Muscle layer of colon (tissue), 2 donors: Measurements from ENCODE around the gene CACNA1I.

Source experiments
- H3K27ac ChIP-seq: one replicate; pipeline ENCODE4 v1.7.0; 2013; ENCODE audit warnings: low read depth, mild to moderate bottlenecking, low read length, moderate library complexity
- H3K27me3 ChIP-seq, 2 donors: one replicate each; pipeline ENCODE4 v1.7.0; 2013; ENCODE audit warnings: low read length in 2 of 2, mild to moderate bottlenecking in 2 of 2; ENCODE audit not compliant: insufficient read depth in 2 of 2, control insufficient read depth in 1 of 2
- H3K36me3 ChIP-seq: one replicate; pipeline ENCODE4 v1.7.0; 2013; ENCODE audit warnings: mild to moderate bottlenecking, low read length; ENCODE audit not compliant: insufficient read depth
- H3K4me1 ChIP-seq: one replicate; pipeline ENCODE4 v1.7.0; 2013; ENCODE audit warnings: mild to moderate bottlenecking, low read length; ENCODE audit not compliant: insufficient read depth
- H3K4me3 ChIP-seq, 2 donors: one replicate each; pipeline ENCODE4 v1.7.0; 2013; ENCODE audit warnings: low read length in 2 of 2, low read depth in 1 of 2, mild to moderate bottlenecking in 1 of 2, moderate library complexity in 1 of 2
- H3K9ac ChIP-seq: one replicate; pipeline ENCODE4 v1.7.0; 2013; ENCODE audit warnings: low read length
- H3K9me3 ChIP-seq: one replicate; pipeline ENCODE4 v1.7.0; 2013; ENCODE audit warnings: mild to moderate bottlenecking, low read length
- donor health status: abdominal sarcoma.
- donor health status: Adenocarcinoma of cecum.

Gene CACNA1I

DNA sequence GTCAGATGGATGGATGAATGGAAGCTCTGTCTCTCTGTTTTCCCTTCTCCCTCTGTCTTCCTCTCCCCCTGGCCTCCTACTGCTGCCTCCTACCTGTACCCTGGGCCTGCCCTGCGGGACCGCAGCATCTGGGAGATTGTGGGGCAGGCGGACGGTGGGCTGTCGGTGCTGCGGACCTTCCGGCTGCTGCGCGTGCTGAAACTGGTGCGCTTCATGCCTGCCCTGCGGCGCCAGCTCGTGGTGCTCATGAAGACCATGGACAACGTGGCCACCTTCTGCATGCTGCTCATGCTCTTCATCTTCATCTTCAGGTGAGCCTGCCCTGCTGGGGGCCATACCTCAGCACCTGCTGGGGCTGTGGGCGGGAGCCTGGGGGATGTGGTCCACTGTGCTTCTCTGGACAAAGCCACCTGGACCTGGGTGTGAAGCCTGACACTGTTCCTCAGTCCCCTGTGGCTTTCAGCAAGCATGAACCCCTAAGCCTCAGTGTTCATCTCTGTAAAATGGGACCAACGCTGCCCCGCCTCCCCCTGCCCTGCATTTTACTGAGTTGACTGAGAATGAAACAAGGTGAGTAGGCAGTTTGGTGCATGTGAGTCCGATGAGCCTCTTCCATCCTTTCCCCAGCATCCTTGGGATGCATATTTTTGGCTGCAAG lies 88.4 kb downstream of the CACNA1I start:
- H3K36me3 ChIP-seq: no peaks in the 10 kb centered on the region
- no peaks in the 10 kb centered on the region for H3K9me3 ChIP-seq
- H3K27ac ChIP-seq: no peak overlapping the region
- H3K9ac ChIP-seq: no peak overlapping the region
- peaks cover 26 to 74% of the 10 kb centered on the region in 2 donors for H3K27me3 ChIP-seq
- no peak overlapping the region for H3K4me3 ChIP-seq
- no peaks in the 10 kb centered on the region for H3K4me1 ChIP-seq

DNA sequence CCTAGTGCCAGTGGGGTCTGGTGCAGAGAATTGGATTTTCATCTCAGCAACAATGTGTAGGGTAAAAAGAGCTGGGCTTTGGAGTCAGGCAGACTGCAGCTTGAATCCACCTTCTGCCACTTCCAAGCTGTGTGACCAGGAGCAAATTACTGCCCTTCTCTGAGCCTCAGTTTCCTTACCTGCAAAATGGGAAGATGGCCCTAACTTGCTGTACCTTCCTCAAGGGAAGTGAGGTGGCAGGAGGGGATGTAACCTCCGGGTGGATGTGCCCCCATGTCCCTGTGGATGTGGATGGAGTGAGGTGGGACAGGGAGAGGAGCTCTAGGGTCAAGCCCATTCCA lies 90.9 kb downstream of the CACNA1I start:
- Histone ChIP-seq H3K27me3 (peaks cover 28 to 74% of the 10 kb centered on the region in 2 donors), H3K9me3 (no peaks in the 10 kb centered on the region), H3K36me3 (no peaks in the 10 kb centered on the region), H3K27ac (no peak overlapping the region), H3K4me1 (no peaks in the 10 kb centered on the region), H3K4me3 (no peak overlapping the region), H3K9ac (no peak overlapping the region)

DNA sequence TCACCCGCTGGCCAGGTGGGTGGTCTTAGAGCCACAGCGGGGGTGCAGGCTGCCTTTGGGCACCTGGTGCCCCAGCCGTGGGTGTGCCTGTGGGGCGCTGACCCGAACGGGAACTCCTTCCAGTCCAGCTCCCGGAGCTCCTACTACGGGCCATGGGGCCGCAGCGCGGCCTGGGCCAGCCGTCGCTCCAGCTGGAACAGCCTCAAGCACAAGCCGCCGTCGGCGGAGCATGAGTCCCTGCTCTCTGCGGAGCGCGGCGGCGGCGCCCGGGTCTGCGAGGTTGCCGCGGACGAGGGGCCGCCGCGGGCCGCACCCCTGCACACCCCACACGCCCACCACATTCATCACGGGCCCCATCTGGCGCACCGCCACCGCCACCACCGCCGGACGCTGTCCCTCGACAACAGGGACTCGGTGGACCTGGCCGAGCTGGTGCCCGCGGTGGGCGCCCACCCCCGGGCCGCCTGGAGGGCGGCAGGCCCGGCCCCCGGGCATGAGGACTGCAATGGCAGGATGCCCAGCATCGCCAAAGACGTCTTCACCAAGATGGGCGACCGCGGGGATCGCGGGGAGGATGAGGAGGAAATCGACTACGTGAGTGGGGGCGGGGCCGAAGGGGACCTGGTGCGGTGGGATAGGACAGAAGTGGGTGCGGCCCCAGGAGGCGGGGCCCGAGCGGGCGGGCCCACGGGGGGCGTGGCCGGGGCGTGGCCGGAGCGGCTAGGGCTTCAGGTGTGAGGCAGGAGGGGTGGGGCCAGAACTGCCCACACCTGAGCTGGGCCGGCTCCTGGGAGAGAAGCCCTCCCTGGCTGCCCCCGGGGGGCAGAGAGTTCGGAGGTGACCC lies 91.5 kb downstream of the CACNA1I start:
- Histone ChIP-seq H3K27ac (no peak overlapping the region), H3K4me3 (no peak overlapping the region), H3K9ac (no peak overlapping the region), H3K27me3 (peaks cover 26 to 77% of the 10 kb centered on the region in 2 donors), H3K36me3 (no peaks in the 10 kb centered on the region), H3K9me3 (no peaks in the 10 kb centered on the region), H3K4me1 (no peaks in the 10 kb centered on the region)

DNA sequence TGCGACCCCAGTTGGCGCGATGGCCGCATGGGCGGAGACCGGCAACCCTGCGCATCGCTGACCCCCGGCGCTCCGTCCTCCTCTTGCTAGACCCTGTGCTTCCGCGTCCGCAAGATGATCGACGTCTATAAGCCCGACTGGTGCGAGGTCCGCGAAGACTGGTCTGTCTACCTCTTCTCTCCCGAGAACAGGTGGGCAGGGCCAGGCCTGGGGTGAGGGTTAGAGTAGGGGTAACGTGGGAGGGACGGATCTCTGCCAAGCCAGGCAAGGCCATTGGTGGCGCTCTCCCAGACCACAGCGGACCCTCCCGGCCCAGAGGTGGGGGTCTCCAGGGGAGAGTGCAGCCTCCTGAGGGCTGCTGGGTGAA lies 92.1 kb downstream of the CACNA1I start:
- Histone ChIP-seq H3K27me3 (peaks cover 23 to 70% of the 10 kb centered on the region in 2 donors), H3K36me3 (no peaks in the 10 kb centered on the region), H3K9me3 (no peaks in the 10 kb centered on the region), H3K9ac (no peak overlapping the region), H3K27ac (no peak overlapping the region), H3K4me1 (no peaks in the 10 kb centered on the region), H3K4me3 (no peak overlapping the region)

DNA sequence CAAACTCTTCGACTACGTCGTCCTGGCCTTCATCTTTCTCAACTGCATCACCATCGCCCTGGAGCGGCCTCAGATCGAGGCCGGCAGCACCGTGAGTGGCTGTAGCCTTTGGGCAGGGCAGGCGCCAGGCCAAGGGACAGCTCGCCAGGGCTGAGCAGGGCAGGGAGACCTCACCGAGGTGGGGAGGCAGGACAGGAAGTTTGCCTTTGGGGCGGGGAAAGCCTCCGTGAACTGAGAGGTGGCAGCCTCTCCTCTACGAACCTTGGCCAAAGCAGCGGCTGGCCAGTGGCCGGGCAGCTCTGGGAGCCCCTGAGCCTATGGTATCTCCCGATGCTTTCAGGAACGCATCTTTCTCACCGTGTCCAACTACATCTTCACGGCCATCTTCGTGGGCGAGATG lies 93.2 kb downstream of the CACNA1I start:
- no peak overlapping the region for H3K9ac ChIP-seq
- H3K27ac ChIP-seq: no peak overlapping the region
- no peaks in the 10 kb centered on the region for H3K36me3 ChIP-seq
- H3K27me3 ChIP-seq: peaks cover 22 to 71% of the 10 kb centered on the region in 2 donors
- no peaks in the 10 kb centered on the region for H3K4me1 ChIP-seq
- no peak overlapping the region for H3K4me3 ChIP-seq
- H3K9me3 ChIP-seq: no peaks in the 10 kb centered on the region

DNA sequence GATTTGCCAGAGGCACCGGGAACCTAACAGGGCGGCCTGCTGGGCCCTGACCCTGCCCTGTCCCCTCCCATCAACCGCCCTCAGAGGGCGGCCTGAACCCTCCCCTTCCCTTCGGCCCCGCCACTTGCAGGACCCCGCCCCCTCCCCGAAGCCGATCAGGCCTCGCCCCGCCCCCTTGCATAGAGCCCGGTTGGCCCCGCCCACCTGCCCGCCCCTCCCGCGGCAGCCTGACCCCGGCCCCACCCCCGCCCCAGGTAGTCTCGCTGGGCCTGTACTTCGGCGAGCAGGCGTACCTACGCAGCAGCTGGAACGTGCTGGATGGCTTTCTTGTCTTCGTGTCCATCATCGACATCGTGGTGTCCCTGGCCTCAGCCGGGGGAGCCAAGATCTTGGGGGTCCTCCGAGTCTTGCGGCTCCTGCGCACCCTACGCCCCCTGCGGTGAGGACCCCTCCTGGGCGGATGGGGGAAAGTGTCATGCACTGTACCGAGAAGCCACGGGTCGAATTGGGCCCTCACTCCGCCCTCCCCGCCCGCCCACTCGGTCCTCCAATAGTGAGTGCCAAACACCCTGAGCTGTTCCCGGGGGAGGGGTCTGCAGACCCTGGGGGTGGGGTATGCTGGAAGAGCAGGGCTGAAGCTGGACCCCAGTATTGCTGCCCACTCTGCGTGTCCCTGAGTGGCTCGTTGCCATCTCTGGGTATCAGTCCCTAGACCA lies 94.1 kb downstream of the CACNA1I start:
- no peaks in the 10 kb centered on the region for H3K4me1 ChIP-seq
- no peak overlapping the region for H3K27ac ChIP-seq
- H3K9ac ChIP-seq: no peak overlapping the region
- no peak overlapping the region for H3K4me3 ChIP-seq
- no peaks in the 10 kb centered on the region for H3K36me3 ChIP-seq
- peaks cover 22 to 68% of the 10 kb centered on the region in 2 donors for H3K27me3 ChIP-seq
- H3K9me3 ChIP-seq: no peaks in the 10 kb centered on the region

DNA sequence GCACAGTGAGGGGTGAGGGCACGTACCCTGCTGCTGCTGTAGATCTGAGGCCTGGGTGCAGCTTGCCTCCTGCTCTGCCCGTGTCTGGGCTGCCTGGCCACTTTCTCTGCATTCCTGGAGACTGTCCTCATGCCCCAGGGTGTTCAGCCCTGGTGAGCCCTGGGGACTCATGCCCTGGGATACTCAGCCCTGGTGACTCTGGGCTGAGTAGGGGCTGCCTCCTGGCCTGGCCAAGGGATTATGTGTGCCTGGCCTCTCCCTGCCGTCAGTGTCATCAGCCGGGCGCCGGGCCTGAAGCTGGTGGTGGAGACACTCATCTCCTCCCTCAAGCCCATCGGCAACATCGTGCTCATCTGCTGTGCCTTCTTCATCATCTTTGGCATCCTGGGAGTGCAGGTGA lies 94.7 kb downstream of the CACNA1I start:
- Histone ChIP-seq H3K36me3 (no peaks in the 10 kb centered on the region), H3K9me3 (no peaks in the 10 kb centered on the region), H3K4me1 (no peaks in the 10 kb centered on the region), H3K27me3 (peaks cover 22 to 62% of the 10 kb centered on the region in 2 donors), H3K9ac (no peak overlapping the region), H3K27ac (no peak overlapping the region), H3K4me3 (no peak overlapping the region)

DNA sequence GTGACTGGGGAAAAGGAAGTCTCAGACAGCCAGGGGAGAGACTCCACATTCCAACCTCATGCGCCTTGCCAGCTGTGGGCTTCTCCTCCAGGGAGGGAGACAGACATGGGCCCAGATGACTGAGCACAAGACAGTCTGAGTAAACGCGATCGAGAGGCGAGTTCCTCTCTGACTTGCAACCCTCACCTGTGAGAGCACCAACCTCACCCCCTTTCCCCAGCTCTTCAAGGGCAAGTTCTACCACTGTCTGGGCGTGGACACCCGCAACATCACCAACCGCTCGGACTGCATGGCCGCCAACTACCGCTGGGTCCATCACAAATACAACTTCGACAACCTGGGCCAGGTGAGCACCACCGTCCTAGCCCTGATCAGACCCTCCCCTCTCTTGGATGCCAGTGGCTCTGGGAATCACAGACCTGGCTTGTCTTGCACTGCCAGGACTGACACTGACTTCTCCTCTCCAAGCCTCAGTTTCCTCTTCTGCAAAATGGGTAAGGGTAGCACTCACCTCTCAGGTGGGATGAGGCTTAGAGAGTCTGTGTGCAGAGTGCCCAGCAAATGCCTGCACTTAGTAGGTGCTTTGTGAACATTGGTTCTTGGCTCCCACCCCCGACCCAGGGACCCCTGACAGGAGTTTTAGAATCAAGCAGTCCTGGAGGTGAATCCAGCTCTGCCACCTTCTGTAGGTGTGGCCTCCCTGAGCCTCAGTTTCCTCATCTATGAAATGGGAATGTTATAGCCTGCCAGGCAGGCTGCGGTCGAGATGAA lies 95.3 kb downstream of the CACNA1I start:
- no peak overlapping the region for H3K9ac ChIP-seq
- no peaks in the 10 kb centered on the region for H3K36me3 ChIP-seq
- no peaks in the 10 kb centered on the region for H3K4me1 ChIP-seq
- no peaks in the 10 kb centered on the region for H3K9me3 ChIP-seq
- H3K27ac ChIP-seq: no peak overlapping the region
- H3K27me3 ChIP-seq: peaks cover 22 to 56% of the 10 kb centered on the region in 2 donors
- H3K4me3 ChIP-seq: no peak overlapping the region

DNA sequence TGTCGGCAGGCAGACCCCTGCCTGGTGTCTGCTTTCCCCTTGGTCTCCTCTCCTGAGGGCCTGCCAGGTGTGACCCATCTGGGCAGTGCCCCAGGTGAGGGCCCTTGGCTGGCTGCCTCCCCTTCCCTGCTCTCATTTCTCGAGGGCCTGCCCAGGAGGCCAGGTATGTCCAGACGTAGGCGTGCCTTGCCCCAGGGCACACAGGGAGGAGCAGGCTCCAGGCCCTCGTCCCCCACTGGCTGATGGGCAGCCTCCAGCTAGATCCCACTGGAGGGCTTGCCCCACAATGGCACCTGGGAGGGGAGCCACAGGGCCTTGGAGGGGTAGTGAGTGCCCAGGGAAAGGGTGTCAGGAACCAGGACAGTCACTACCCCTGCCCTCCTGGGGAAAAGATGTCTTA lies 95.9 kb downstream of the CACNA1I start:
- no peak overlapping the region for H3K27ac ChIP-seq
- H3K9ac ChIP-seq: no peak overlapping the region
- no peak overlapping the region for H3K4me3 ChIP-seq
- no peaks in the 10 kb centered on the region for H3K36me3 ChIP-seq
- peaks cover 18 to 50% of the 10 kb centered on the region in 2 donors for H3K27me3 ChIP-seq
- H3K4me1 ChIP-seq: no peaks in the 10 kb centered on the region
- H3K9me3 ChIP-seq: peaks cover 5% of the 10 kb centered on the region

DNA sequence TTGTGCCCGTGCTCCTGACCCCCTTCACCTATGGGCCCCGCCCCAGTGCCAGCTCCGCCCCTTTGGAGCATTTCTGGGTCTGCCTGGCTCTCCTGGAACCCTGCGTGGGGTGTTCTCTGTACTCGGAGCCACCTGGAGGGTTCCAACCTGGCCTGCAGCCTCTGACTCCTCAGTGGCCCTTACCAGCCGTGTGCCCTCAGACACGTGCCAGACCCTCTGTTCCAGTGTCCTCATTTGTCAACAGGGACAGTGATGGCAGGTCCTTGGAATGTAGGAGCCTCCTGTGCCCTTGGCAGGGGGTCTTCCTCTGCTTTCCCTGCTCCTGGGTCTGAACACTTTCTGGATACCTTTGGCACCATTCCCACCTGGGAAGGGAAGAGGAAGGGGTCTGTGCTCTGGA lies 96.4 kb downstream of the CACNA1I start:
- peaks cover 15 to 45% of the 10 kb centered on the region in 2 donors for H3K27me3 ChIP-seq
- H3K4me3 ChIP-seq: no peak overlapping the region
- no peak overlapping the region for H3K9ac ChIP-seq
- H3K36me3 ChIP-seq: no peaks in the 10 kb centered on the region
- peaks cover 7% of the 10 kb centered on the region for H3K9me3 ChIP-seq
- H3K4me1 ChIP-seq: no peaks in the 10 kb centered on the region
- no peak overlapping the region for H3K27ac ChIP-seq

DNA sequence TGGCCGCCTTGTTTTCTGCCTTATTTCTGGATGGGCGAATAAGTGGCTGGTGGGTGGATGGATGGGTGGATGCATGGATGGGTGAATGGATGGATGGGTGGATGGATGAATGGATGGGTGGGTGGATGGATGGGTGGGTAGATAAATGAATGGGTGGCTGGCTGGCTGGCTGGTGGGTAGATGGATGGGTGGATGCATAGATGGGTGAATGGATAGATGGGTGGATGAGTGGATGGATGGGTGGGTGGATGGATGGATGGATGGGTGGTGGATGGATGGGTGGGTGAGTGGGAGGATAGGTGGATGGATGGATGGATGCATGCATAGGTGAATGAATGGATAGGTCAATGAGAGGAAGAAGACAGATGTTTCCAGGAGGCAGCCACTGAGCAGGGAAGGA lies 98.9 kb downstream of the CACNA1I start:
- H3K27ac ChIP-seq: no peak overlapping the region
- H3K27me3 ChIP-seq: peaks cover 4 to 28% of the 10 kb centered on the region in 2 donors
- peaks cover 16% of the 10 kb centered on the region for H3K9me3 ChIP-seq
- no peaks in the 10 kb centered on the region for H3K4me1 ChIP-seq
- no peak overlapping the region for H3K4me3 ChIP-seq
- no peaks in the 10 kb centered on the region for H3K36me3 ChIP-seq
- H3K9ac ChIP-seq: no peak overlapping the region
